Mucosa of descending colon (tissue), 3 donors: ENCODE measurements around the gene CCDC78. TPM values are rescaled to one million over a fixed set of nuclear protein-coding genes. Genes with fewer than 3 reads are reported as not detected.

Experiments
- ATAC-seq: fragments of 200-7000 bp; cut with Tn5 transposase; one replicate; pipeline ENCODE4 v1.9.1; 2020; ENCODE audit warnings: mild to moderate bottlenecking, moderate library complexity
- DNase-seq, 3 donors: peaks; one replicate each; pipeline ENCODE4 v3.0.0-alpha.2; 2020
- H3K36me3 ChIP-seq: fragments of 200-600 bp; one replicate; pipeline ENCODE4 v1.8.0; 2021; ENCODE audit warnings: low read depth, mild to moderate bottlenecking
- H3K4me1 ChIP-seq: fragments of 200-600 bp; one replicate; pipeline ENCODE4 v1.8.0; 2021; ENCODE audit warnings: low read depth, mild to moderate bottlenecking
- H3K4me3 ChIP-seq: fragments of 200-600 bp; one replicate; pipeline ENCODE4 v1.8.0; 2021; ENCODE audit warnings: mild to moderate bottlenecking
- H3K9me3 ChIP-seq: fragments of 200-600 bp; one replicate; pipeline ENCODE4 v1.8.0; 2021; ENCODE audit warnings: mild to moderate bottlenecking
- CTCF ChIP-seq: fragments of 200-600 bp; IDR thresholded peaks from one replicate; pipeline ENCODE4 v1.8.0; 2022; ENCODE audit warnings: antibody characterized with exemption, mild to moderate bottlenecking
- intact Hi-C, 2 donors: fragments of 100-400 bp; cut with DNase I in 1 of 2; cut with micrococcal nuclease in 1 of 2; formaldehyde crosslinking; loops; one replicate each; pipeline versions ENCODE4 v1.11.0 to v1.11.1; 2022; cut with DNase I, micrococcal nuclease
- total RNA-seq, 3 donors: library from RNA; stranded (reverse); fragmentation: NEBNext Ultra II Directional in 2 of 3; extraction: Animal tissue kit (Norgen Biotek cat#: 25700) in 2 of 3; gene quantifications; one replicate each; pipeline versions ENCODE4 v1.2.1 to v1.2.4, GENCODE V29; 2021 to 2023
- donor health status: DM: no; HTN: no; CAD: no; lungs with moderate emphysema.
- donor health status: DM: no; HTN: no; CAD: no.
- donor health status: DM: no; HTN: yes; CAD: no.

The CCDC78 gene
- total RNA-seq, 3 donors from 2014 or later: 0.47 to 0.96 (median 0.80) TPM

DNA sequence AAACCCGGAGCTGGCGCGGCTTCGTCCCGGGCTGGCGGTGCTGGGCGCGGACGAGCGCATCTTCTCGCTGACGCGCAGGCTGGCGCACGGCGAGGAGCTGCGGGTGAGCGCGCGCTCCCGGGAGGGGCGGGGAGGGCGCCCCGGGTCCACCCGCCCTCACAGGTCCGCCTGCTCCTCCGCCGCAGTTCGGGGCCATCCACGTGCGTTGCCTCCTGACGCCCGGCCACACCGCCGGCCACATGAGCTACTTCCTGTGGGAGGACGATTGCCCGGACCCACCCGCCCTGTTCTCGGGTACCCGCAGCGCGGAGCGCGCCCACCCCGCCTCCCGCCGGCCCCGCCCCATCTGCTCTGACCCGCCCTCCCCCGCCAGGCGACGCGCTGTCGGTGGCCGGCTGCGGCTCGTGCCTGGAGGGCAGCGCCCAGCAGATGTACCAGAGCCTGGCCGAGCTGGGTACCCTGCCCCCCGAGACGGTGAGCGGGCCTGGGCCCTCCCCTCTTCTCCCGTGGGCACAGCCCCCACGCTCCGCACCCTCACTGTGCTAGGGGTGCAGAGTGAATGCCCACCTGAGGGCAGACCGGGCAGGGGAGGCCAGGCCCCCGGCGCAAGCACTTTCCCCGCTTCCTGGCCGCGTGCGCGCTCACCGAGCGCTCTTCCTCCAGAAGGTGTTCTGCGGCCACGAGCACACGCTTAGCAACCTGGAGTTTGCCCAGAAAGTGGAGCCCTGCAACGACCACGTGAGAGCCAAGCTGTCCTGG lies 2.1 kb upstream of the CCDC78 start:
- intact Hi-C loops: no loop called here
- H3K9me3 ChIP-seq: no peaks in the 10 kb centered on the region
- peaks cover 3% of the 10 kb centered on the region for H3K36me3 ChIP-seq
- ATAC-seq (peak; percentile 68), DNase-seq (peak; percentile 71 to 88 (median 81))
- peaks cover 22% of the 10 kb centered on the region for H3K4me1 ChIP-seq
- no peak for TF ChIP-seq CTCF
- H3K4me3 ChIP-seq: no peak overlapping the region

GRCh38 chr16:727291-727977 lies 1.2 kb upstream of the CCDC78 start:
- Histone ChIP-seq H3K4me1 (peaks cover 22% of the 10 kb centered on the region), H3K9me3 (no peaks in the 10 kb centered on the region), H3K4me3 (no peak overlapping the region), H3K36me3 (no peaks in the 10 kb centered on the region)
- DNase-seq (peak in 1 of 3 donors; percentile 73), ATAC-seq (peak; percentile 35)
- no peak for TF ChIP-seq CTCF
- intact Hi-C loops: no loop called here

DNA sequence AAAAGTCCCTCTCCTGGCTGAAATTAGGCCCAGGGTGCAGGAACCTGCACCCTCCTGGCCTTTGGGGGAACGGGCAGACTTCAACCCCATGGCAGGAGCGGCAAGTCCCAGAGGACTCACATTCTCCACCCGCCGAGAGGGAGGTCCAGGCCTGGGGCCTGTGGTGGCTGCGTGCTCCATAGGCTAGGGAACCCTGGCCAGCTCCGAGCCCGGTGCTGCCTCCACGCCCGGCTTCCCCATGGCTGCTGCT lies 130 bp downstream of the CCDC78 start:
- ATAC-seq: no peak
- Histone ChIP-seq H3K4me1 (peaks cover 32% of the 10 kb centered on the region), H3K9me3 (no peaks in the 10 kb centered on the region), H3K36me3 (no peaks in the 10 kb centered on the region), H3K4me3 (no peak overlapping the region)
- intact Hi-C loops: no loop called here
- peak in 1 of 3 donors; percentile 54 for DNase-seq
- TF ChIP-seq CTCF: no peak

DNA sequence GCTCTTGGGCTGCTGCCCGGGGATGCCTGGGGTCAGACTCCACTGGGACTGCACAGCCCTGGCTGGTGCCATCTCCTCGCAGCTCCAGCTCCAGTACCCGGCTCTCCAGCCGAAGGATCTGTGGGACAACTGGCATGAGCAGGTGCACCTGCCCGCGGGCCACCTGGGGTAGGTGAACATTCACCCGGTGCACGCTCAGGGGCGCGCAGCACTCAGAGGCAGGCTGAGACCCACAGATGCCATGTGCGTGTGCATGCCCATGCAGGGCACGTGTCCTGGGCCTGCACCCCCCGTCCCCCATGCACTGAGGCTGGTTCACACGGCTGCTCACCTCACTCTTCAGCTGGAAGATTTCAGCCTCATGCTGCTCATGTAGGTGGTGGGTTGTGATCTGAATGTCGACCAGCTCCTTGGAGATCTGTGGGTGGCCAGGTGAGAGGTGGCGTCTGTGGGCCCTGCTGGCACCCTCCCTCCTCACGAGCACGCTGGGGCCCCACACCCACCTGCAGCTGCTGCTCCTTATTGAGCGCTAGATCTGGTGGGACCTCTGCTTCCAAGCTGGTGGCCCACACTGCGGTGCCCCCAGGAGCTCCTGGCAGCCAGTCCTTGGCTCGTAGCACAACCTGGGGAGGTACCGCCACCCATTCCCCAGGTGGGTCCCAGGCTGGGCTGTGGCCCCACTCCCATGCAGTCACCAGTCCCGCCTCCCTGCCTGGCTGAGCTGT lies 618 bp downstream of the CCDC78 start:
- TF ChIP-seq CTCF: no peak
- Histone ChIP-seq H3K9me3 (no peaks in the 10 kb centered on the region), H3K4me1 (peaks cover 32% of the 10 kb centered on the region), H3K4me3 (no peak overlapping the region), H3K36me3 (no peaks in the 10 kb centered on the region)
- no peak for ATAC-seq
- intact Hi-C loops: no loop called here
- DNase-seq: no peak

DNA sequence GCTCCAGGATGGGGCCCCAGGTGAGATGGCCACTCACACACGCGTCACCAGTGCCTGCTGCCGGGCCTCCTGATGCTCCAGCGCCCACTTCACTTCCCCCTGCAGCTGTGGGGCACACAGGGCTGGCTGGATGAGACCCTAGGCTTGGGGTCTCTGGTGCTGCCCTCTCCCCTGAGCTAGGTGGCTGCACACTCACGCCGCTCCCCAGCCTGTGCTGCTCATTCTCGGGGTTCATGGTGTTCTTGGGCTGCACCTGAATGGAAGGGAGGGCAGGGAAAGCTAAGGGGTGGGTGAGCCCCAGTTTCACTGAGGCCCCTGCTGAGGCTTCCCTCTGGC lies 1.2 kb downstream of the CCDC78 start:
- no peak for TF ChIP-seq CTCF
- H3K4me3 ChIP-seq: no peak overlapping the region
- H3K36me3 ChIP-seq: no peaks in the 10 kb centered on the region
- DNase-seq (no peak), ATAC-seq (no peak)
- peaks cover 36% of the 10 kb centered on the region for H3K4me1 ChIP-seq
- intact Hi-C loops: no loop called here
- no peaks in the 10 kb centered on the region for H3K9me3 ChIP-seq
